Measurements from ENCODE around the gene STK32C. TPM values are rescaled to one million over a fixed set of nuclear protein-coding genes. Genes with fewer than 3 reads are reported as not detected.

STK32C gene
- total RNA-seq, 4 donors from 2014 or later, result 9.4 to 18.1 (median 16.2) TPM

GRCh38 chr10:132250481-132251475 is 57.0 kb downstream of the STK32C start:
- Histone ChIP-seq H3K9me3 (no peaks in the 10 kb centered on the region), H3K36me3 (no peaks in the 10 kb centered on the region), H3K27ac (no peak overlapping the region), H3K4me1 (no peaks in the 10 kb centered on the region), H3K27me3 (no peaks in the 10 kb centered on the region), H3K4me3 (no peak overlapping the region)
- 86 to 87% methylated on average over 25 to 26 of the region's 30 CpGs for WGBS, 2 donors
- TF ChIP-seq EP300 (IDR thresholded peaks at IDR 0.05) (no peak), POLR2A (IDR thresholded peaks at IDR 0.05) (no peak), CTCF (IDR thresholded peaks at IDR 0.05) (no peak)
- no peak for DNase-seq (ENCODE audit: low spot score in 2 of 2)

GRCh38 chr10:132249824-132250375 is 57.9 kb downstream of the STK32C start:
- H3K27ac ChIP-seq, result no peak overlapping the region
- DNase-seq (ENCODE audit: low spot score in 2 of 2), result no peak
- no peaks in the 10 kb centered on the region for H3K9me3 ChIP-seq
- no peaks in the 10 kb centered on the region for H3K27me3 ChIP-seq
- WGBS, 2 donors, result 79 to 83% methylated on average over 9 to 14 of the region's 17 CpGs
- H3K36me3 ChIP-seq, result peaks cover 0 to under 1% (median 0%) of the 10 kb centered on the region in 3 donors
- H3K4me1 ChIP-seq, result no peaks in the 10 kb centered on the region
- H3K4me3 ChIP-seq, result no peak overlapping the region
- TF ChIP-seq POLR2A (IDR thresholded peaks at IDR 0.05), result no peak
- TF ChIP-seq CTCF (IDR thresholded peaks at IDR 0.05), result no peak
- no peak for TF ChIP-seq EP300 (IDR thresholded peaks at IDR 0.05)

- H3K27ac ChIP-seq, result no peak overlapping the region
- H3K36me3 ChIP-seq, result peaks cover 0 to 7% (median 0%) of the 10 kb centered on the region in 3 donors
- H3K4me1 ChIP-seq, result no peaks in the 10 kb centered on the region
- TF ChIP-seq EP300 (IDR thresholded peaks at IDR 0.05), result no peak
- TF ChIP-seq POLR2A (IDR thresholded peaks at IDR 0.05), result no peak
- no peak for TF ChIP-seq CTCF (IDR thresholded peaks at IDR 0.05)
- H3K4me3 ChIP-seq, result no peak overlapping the region
- WGBS, 2 donors, result 88 to 93% methylated on average over 4 to 6 of the region's 11 CpGs
- no peaks in the 10 kb centered on the region for H3K9me3 ChIP-seq
- DNase-seq (ENCODE audit: low spot score in 2 of 2), result no peak
- no peaks in the 10 kb centered on the region for H3K27me3 ChIP-seq
Measured at GRCh38 chr10:132249226-132249724, 58.5 kb downstream of the STK32C start.

GRCh38 chr10:132248455-132249225 is 59.1 kb downstream of the STK32C start:
- H3K27ac ChIP-seq, result no peak overlapping the region
- H3K4me3 ChIP-seq, result peak overlapping the region in 1 of 4 donors; percentile 16
- no peaks in the 10 kb centered on the region for H3K9me3 ChIP-seq
- peaks cover 0 to 7% (median 0%) of the 10 kb centered on the region in 3 donors for H3K36me3 ChIP-seq
- H3K27me3 ChIP-seq, result no peaks in the 10 kb centered on the region
- DNase-seq (ENCODE audit: low spot score in 2 of 2), result no peak
- 70 to 75% methylated on average over 19 to 28 of the region's 38 CpGs for WGBS, 2 donors
- TF ChIP-seq EP300 (IDR thresholded peaks at IDR 0.05) (no peak), CTCF (IDR thresholded peaks at IDR 0.05) (no peak), POLR2A (IDR thresholded peaks at IDR 0.05) (no peak)
- H3K4me1 ChIP-seq, result no peaks in the 10 kb centered on the region

Measured in tibial nerve (tissue), 4 donors.